AG09309 (cell line): ENCODE measurements around the gene EPS8L3.

Experiments
- DNase-seq: peaks from one replicate; pipeline ENCODE4 v3.0.0-alpha.2; 2010; ENCODE audit warnings: low read depth
- H3K4me3 ChIP-seq: 2 replicates; pipeline ENCODE4 v1.5.1; 2011; ENCODE audit warnings: mild to moderate bottlenecking, low read depth, low read length, moderate library complexity; ENCODE audit not compliant: control insufficient read depth
- TF ChIP-seq, protein P1 (sequence below): IDR thresholded peaks from 2 replicates; pipeline ENCODE4 v1.5.1; 2011; ENCODE audit warnings: mild to moderate bottlenecking, low read depth, low read length, inconsistent platforms; ENCODE audit not compliant: insufficient read depth, control insufficient read depth; ENCODE audit errors: missing control alignments

The EPS8L3 gene

DNA sequence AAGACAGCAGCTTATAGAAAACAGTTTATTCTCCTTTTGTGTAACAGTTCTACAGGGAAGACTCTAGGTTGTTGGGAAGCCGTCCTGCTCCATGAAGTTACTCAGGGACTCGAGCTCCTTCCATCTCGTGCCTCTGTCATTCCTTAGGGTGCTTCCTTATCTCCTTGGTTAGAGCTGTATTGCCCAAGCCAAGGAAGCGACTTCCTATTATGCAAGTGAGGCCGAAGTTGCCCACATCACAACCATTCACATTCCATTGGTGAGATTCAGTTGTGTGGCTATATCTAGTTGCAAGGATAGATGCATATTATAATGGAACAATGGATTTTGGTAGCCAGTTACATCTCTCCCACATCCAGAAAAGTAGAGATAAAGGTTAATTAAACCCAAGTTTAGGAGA, 42.7 kb downstream of the EPS8L3 start:
- no peak overlapping the region for H3K4me3 ChIP-seq
- no peak for DNase-seq
- TF ChIP-seq, protein P1, sequence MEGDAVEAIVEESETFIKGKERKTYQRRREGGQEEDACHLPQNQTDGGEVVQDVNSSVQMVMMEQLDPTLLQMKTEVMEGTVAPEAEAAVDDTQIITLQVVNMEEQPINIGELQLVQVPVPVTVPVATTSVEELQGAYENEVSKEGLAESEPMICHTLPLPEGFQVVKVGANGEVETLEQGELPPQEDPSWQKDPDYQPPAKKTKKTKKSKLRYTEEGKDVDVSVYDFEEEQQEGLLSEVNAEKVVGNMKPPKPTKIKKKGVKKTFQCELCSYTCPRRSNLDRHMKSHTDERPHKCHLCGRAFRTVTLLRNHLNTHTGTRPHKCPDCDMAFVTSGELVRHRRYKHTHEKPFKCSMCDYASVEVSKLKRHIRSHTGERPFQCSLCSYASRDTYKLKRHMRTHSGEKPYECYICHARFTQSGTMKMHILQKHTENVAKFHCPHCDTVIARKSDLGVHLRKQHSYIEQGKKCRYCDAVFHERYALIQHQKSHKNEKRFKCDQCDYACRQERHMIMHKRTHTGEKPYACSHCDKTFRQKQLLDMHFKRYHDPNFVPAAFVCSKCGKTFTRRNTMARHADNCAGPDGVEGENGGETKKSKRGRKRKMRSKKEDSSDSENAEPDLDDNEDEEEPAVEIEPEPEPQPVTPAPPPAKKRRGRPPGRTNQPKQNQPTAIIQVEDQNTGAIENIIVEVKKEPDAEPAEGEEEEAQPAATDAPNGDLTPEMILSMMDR, result no peak

DNA sequence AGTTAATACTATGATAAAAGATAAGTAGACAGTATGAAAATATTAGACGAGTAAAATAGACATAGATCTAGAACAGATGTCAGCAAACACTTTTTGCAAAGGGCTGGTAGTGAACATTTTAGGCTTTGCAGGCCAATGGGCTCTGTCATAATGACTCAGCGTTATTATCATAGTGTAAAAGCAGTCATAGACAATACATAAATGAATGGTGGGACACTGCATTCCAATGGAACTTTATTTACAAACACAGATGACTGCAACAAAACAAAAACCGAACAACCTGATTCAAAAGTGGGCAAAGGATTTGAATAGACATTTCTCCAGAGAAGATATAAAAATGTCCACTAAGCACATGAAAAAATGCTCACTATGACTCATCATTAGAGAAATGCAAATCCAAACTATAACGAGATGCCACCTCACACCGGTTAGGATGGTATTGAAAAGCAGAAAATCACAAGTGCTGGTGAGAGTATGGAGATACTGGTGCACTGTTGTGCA, 44.3 kb downstream of the EPS8L3 start:
- TF ChIP-seq, protein P1, result no peak
- no peak overlapping the region for H3K4me3 ChIP-seq
- no peak for DNase-seq

DNA sequence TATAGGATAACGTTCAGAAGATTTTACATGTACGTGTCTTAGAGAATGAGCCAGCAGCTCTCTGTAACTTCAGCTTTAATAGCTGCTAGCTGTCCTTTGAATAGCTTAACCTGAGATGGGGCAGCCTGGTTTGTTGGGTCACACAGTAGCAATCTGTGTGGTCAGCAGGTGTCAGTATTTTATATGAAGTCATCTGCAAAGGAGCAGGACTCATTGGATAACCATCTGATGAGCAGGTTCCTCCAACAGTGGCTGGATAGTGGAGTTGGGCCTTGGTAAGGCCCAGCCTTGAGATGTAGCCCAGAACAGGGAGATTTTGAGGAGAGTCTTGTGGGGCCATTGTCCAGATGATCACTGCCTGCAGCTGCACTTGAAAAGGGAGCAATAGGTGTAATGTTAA, 45.2 kb downstream of the EPS8L3 start:
- TF ChIP-seq, protein P1, result no peak
- H3K4me3 ChIP-seq, result no peak overlapping the region
- no peak for DNase-seq

DNA sequence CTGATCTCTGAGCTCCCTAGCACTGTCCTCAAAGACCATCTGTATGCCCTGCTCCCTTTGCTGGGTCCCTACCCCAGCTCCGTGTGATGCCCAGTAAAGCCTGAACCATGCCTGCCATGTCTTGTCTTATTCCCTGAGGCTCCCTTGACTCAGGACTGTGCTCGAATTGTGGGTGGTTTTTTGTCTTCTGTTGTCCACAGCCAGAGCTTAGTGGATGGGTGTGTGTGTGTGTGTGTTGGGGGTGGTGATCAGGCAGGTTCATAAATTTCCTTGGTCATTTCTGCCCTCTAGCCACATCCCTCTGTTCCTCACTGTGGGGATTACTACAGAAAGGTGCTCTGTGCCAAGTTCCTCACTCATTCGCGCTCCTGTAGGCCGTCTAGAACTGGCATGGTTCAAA, 46.0 kb downstream of the EPS8L3 start:
- DNase-seq, result no peak
- TF ChIP-seq, protein P1, result no peak
- H3K4me3 ChIP-seq, result no peak overlapping the region

DNA sequence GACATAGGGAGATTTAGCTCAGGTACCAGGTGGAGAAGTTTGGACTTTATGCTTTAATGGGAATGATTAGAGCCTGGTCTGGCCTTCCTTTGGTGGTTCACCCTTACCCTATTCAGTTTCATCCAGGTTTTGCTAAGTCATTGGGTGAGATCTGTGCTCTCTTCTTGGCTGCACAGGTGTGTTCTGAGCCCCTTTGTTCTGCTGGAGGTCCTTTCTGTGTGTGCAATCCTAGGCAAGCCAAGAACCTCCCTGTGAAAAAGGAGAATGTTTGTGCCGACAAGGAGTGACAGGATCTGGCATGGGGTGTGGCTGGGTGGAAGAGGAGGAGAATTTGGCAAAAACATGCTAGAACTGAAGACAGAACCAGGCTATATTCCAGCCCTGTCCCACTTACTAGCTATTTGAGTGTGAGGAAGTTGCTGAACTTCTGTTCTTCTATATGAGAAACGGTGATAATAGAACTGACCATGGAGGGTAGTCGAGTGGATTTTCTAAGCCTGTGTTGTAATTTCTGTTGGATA, 47.1 kb downstream of the EPS8L3 start:
- no peak for DNase-seq
- no peak overlapping the region for H3K4me3 ChIP-seq
- TF ChIP-seq, protein P1, result no peak

DNA sequence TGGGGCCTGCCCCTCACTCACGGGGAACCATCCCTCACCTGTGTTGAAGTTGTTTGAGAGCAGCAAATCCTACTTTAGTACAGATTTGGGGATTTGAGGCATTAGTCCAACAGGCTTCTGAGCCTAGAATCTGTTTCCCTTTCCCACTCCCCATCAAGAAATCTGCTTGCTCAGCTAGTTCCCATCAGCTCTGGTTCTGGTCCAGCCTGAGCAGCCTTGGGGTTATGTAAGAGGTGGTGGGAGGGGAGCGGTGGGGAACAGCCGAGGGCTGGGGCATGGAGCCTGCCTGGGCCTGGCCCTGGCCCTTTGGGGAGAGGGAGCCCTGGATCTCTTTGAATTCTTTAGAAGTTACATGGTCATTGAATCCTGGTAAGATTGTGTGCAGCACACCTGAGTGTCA, 47.6 kb downstream of the EPS8L3 start:
- no peak overlapping the region for H3K4me3 ChIP-seq
- TF ChIP-seq, protein P1, result no peak
- DNase-seq, result no peak
